ENCODE data around the gene RRP15. TPM values are rescaled to one million over a fixed set of nuclear protein-coding genes. Genes with fewer than 3 reads are reported as not detected.
"Not testable (repeated sequence)": the region's sequence is repeated elsewhere in the genome, so short reads cannot be mapped to it uniquely, and the experiment has no call there.

Gene RRP15
- total RNA-seq, 1 donor from 2014 or later, result 12.4 TPM

GRCh38 chr1:218297461-218297860, 12.4 kb downstream of the RRP15 start:
- no peak for ATAC-seq

GRCh38 chr1:218297867-218298266, 12.8 kb downstream of the RRP15 start:
- ATAC-seq, result no peak

DNA sequence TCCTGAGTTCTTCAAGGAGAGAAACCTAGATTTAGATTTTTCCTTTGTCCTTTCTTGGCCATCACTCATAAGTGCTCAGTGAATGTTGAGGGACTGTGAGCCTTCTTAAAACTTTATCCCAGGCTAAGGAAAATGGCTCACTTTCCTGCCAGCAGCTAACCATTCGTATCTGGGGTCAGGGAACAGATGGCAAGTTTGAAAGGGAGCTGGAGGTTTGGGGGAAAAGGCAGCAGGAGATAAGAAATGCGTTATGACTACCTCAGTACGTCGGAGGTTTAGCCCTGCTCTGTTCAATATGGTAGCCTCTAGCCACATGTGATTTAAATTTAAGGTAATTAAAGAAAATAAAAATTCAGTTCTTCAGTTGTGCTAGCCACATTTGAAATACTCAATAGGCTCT, 13.3 kb downstream of the RRP15 start:
- no peak for ATAC-seq

DNA sequence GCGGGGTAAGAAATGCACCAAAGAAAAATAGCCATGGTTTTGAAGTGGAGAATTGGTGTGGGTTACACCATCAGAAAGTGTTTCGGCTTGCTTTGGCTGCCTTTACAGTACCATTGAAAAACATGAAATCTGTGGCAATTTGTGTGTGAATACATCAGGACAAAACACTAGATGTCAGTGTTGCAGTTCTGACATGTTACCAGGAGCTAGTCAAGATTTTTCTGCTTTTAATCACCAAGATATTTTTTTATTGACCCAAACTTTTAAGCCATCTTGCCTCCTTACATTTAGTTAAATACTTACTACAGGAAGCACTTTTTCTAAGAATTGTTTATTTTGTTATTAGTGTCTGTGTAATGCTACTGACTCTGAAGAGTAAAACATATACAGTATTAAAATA, 14.3 kb downstream of the RRP15 start:
- ATAC-seq, result no peak

DNA sequence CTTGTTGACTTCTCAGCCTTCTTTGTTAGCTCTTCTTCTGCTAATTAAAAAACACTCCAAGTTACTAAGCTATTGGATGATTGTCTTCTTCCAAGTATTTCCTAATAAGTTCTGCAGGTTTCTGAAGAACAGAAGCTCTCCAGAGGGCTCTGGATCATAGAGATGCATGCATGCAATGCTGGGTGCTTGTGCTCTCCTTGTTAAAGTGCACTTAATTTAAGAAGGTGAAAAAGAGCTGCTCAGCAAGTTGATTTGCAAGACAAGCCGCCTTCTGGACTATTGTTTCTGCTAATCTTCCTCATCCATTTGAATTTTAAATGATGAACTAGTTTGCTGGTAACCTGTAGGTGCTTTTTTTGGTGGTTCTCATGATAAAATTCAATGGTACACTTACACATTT, 16.1 kb downstream of the RRP15 start:
- no peak for ATAC-seq

DNA sequence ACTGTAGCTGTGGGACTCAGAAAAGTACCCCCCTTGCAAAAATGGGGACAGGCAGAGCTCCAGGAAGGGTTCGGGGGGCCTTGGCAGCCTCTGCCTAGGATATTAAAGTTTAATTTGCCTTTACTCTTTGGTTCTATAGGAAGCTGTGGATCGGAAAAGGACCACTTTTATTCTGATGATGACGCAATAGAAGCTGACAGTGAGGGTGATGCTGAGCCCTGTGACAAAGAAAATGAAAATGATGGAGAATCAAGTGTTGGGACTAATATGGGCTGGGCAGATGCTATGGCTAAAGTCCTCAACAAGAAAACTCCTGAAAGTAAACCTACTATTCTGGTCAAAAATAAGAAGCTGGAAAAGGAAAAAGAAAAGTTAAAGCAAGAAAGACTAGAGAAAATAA, 17.1 kb downstream of the RRP15 start:
- no peak for ATAC-seq

- no peak for ATAC-seq
These were observed 18.2 kb downstream of the RRP15 start for GRCh38 chr1:218303176-218303879.

GRCh38 chr1:218304281-218305039, 19.4 kb downstream of the RRP15 start:
- no peak for ATAC-seq

DNA sequence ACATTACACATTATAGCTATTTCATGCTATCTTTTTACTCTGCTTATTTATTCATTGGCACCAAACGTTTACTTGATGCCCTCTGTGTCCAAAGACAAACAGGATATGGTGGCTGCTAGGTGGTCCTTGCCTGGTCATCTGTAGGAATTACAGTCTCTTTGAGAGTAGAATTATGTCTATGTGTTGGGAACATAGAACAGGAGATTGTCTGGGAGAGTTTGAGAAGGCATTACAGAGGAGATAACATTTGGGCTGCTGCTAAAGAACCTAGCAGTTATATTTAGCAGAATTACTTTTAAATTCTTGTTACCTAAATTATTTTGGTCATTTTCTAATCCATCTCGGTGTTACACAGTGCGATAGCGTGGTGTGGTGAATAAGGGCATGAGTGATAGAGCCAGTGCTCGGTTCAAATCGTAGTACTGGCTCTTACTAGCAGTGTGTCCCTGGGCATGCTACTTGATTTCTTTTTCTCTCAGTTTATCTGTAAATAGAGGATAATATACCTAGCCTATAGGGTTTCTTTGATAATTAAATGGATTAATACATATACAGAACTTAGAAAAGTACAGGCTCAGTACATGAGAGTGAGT, 20.5 kb downstream of the RRP15 start:
- ATAC-seq, result no peak

DNA sequence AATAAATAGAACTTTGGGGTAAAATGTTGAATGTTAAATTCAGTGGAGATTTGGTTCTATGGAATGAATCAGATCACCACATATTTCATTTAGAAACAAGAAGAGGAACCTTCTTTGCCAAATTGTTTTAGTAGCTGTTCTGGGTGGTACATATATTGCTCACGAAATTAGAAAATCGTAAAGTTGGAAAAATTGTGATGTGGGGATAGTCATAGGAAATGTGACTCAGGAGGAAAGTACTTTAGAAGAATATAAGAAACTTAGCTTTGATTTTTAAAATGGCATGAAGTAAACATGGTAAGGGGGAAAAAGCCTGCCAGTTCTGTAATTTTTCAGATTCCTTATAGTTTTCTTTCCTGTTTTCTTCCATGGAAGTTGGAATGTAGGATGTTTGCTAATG, 27.4 kb downstream of the RRP15 start:
- no peak for ATAC-seq

GRCh38 chr1:218314316-218314715, 29.2 kb downstream of the RRP15 start:
- no peak for ATAC-seq

GRCh38 chr1:218315638-218316037, 30.5 kb downstream of the RRP15 start:
- ATAC-seq, result no peak

DNA sequence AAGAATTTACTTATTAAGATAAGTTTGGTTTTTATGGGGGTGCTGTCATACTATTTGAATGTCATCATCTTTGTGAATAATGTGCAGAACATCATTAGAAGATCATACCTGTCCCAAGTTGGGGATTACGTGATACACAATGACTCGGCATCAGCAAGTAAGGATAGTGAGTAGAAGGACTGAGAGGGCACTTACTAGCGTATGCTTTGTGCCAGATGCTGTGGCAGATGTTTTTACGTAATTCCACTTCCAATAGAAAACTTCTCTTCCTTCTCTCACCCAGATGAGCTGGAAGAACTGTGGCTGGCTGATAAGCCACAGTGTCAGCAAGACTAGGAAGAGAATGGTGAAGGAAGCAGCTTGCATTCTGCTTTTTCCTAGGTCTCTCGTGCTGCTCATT, 32.0 kb downstream of the RRP15 start:
- no peak for ATAC-seq

DNA sequence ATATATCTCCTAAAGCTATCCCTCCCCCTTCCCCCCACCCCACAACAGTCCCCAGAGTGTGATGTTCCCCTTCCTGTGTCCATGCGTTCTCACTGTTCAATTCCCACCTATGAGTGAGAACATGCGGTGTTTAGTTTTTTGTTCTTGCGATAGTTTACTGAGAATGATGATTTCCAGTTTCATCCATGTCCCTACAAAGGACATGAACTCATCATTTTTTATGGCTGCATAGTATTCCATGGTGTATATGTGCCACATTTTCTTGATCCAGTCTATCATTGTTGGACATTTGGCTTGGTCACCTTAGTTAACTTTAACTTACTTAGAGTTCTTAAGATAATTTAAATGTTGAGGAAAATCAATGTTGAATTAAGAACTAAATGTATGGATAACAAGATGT, 35.1 kb downstream of the RRP15 start:
- ATAC-seq, result not testable (repeated sequence)

DNA sequence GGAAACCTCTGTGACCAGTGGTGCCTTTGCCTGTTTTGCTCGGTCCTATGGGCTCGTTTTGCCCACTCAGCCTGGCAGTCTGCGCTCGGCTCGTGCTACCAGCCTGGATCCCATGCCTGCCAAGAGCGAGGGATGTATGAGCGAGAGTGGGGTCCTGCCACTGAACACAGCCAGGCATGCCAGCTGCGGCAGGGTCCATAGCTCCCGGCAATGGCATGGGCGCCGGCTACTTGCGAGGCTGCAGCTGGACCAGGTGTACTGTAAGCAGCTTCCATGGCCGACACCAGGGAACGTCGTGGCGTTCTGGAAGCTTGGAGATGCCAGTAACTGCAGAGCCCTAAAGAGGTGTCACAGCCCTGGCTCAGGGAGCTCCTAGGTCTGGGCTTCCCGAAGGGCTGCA, 37.7 kb downstream of the RRP15 start:
- no peak for ATAC-seq

DNA sequence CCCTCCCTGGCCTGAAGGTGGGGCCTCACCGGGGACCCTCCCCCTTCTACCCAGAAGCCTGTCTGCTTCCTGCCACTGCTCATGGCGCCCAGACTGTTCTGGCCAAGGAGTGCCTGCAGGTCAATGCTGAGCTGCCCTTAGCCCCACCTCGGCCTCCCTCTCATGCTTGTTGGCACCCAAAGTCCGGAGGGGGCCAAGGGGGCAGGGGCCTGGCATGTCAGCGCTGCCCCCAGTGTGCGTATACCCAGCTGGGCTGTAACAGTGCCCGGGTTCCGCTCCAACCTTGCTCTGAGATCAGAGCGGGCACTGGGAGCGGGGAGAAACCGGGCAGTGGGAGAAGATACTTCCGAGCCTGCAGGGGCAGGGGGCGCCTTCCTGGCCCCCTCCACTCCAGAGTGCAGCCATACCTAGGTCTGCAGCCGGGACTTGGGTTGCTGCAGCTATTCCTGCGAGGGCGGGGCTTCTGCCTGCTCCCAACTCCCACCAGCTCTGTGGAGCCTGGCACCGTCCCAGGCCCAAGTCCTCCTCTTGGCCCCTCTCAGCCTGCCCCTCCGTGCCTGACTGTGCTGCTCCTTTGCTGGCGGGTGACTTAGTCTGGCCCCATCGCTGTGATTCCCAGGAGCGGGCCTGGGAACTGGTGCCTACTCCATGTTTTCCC, 38.6 kb downstream of the RRP15 start:
- ATAC-seq, result no peak

DNA sequence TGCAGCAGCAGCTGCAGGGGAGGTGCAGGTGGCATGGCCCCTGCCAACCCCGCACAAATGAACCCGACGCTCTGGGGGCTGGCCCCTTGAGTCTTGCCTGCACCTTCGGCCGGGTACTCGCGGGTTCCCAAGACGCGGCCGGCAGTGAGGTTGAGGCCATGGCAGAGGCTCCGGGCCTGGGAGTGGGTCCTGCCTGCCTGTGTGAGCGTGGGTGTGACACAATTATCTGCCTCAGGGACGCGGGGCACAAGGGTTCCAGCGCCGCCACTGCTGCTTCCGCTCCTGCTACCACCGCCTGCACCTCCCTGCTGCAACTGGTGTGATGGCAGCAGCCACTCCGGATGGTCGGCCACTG, 39.1 kb downstream of the RRP15 start:
- ATAC-seq, result no peak

- no peak for ATAC-seq
These were observed 43.7 kb downstream of the RRP15 start for GRCh38 chr1:218328769-218329168.

GRCh38 chr1:218330043-218330623, 45.0 kb downstream of the RRP15 start:
- peak; percentile 55 for ATAC-seq

- no peak for ATAC-seq
These were observed 47.3 kb downstream of the RRP15 start for GRCh38 chr1:218332416-218332815.

DNA sequence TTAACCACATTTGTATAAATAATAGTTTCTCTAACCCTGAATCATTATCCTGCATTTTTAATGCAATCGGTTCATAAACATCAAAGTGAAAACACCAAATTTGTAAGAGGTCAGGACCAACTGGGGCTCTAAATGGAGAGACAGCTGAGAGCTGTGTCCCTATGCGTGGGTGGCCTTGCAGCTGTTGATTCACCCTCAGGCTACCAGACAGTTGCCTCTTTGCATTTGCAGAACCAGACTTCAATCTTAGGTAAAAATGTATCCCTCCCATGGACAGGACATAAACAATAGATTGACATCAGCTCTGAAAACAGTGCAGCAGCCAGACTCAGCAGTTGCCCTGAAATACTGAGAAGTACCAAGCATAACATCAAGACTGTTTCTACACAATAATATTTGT, 51.2 kb downstream of the RRP15 start:
- no peak for ATAC-seq

GRCh38 chr1:218339267-218339831, 54.3 kb downstream of the RRP15 start:
- ATAC-seq, result no peak

GRCh38 chr1:218341325-218341724, 56.2 kb downstream of the RRP15 start:
- no peak for ATAC-seq
